K562 (cell line): ENCODE data around the gene SSU72. TPM values are rescaled to one million over a fixed set of nuclear protein-coding genes. Genes with fewer than 3 reads are reported as not detected.
A peak's percentile ranks its signal among the peaks of the same experiment; 100 is the strongest.

Experiments used
- GMEB1 ChIP-seq: fragments of 250-450 bp; sonication (Bioruptor Pico); IDR thresholded peaks from 2 replicates; pipeline ENCODE4 v1.4.0; 2020; ENCODE audit warnings: mild to moderate bottlenecking
- MCM7 ChIP-seq, 2 experiments: fragments of 450-650 bp; IDR thresholded peaks; 2 replicates each; pipeline ENCODE4 v1.6.1; 2016 to 2018
- MGA ChIP-seq: fragments of 450-650 bp; IDR thresholded peaks from 2 replicates; pipeline ENCODE4 v1.6.1; 2016; ENCODE audit warnings: mild to moderate bottlenecking, moderate library complexity
- POLR2B ChIP-seq: fragments of 450-650 bp; IDR thresholded peaks from 2 replicates; pipeline ENCODE4 v1.6.1; 2018; ENCODE audit warnings: low read depth; ENCODE audit not compliant: partially characterized antibody
- SOX6 ChIP-seq: fragments of 450-650 bp; IDR thresholded peaks from 2 replicates; pipeline ENCODE4 v1.6.1; 2014; ENCODE audit warnings: mild to moderate bottlenecking
- TCF3 ChIP-seq: sonication (generic); formaldehyde crosslinking; IDR thresholded peaks from 2 replicates; pipeline ENCODE4 v1.4.0; 2020; ENCODE audit warnings: mild to moderate bottlenecking, missing genetic modification reagents
- ZNF518B ChIP-seq: fragments of 250-450 bp; sonication (Bioruptor Pico); IDR thresholded peaks from 2 replicates; pipeline ENCODE4 v1.5.0; 2021; ENCODE audit warnings: mild to moderate bottlenecking, moderate library complexity
- ZNF584 ChIP-seq: fragments of 200-800 bp; sonication (Bioruptor generic); IDR thresholded peaks from 2 replicates; pipeline ENCODE4 v1.6.1; 2016; ENCODE audit warnings: low read depth, mild to moderate bottlenecking, missing genetic modification characterization, missing compliant biosample characterization
- ZSCAN29 ChIP-seq: fragments of 450-650 bp; IDR thresholded peaks from 2 replicates; pipeline ENCODE4 v1.6.1; 2017
- ZSCAN32 ChIP-seq: fragments of 450-650 bp; formaldehyde crosslinking; IDR thresholded peaks from 2 replicates; pipeline ENCODE4 v1.4.0; 2020; ENCODE audit warnings: mild to moderate bottlenecking, moderate library complexity
- polyA plus RNA-seq, 8 experiments: library from polyadenylated mRNA; depleted of rRNA in 4 of 8; stranded (reverse) in 5 of 8; unstranded in 3 of 8; fragments of >200 nt; fragmentation: Nextera tagmentation in 2 of 8; fragmentation: Illumina TruSeq in 1 of 8; extraction: Ambion mirVana in 2 of 8; extraction: Trizol in 1 of 8; gene quantifications; 2 replicates each; pipeline versions ENCODE4 v1.2.1 to v1.2.3, GENCODE V29; 2011 to 2014; ENCODE audit warnings: inconsistent platforms in 1 of 8, missing spikeins in 1 of 8
- total RNA-seq, 7 experiments: library from RNA; depleted of rRNA in 6 of 7; stranded (reverse); fragments of >200 nt in 6 of 7; fragmentation: Illumina TruSeq in 2 of 7; extraction: Trizol in 2 of 7; gene quantifications; 2 replicates each; pipeline versions ENCODE4 v1.2.1 to v1.2.3, GENCODE V29; 2011 to 2021; ENCODE audit warnings: low replicate concordance in 1 of 7

The SSU72 gene
- total and polyA plus RNA-seq, 9 of the 15 experiments (the other 6 are each of a cell fraction or from before 2014, with no cell fraction given), result 70.8 to 201 (median 94.6) TPM

- TF ChIP-seq MCM7 (IDR thresholded peaks at IDR 0.05) (no peak), ZSCAN32 (CRISPR knock-in tag) (no peak), ZSCAN29 (0 out of 2 replicates have a peak, but pooled peaks have one; percentile 56), MGA (peak; percentile 5; the same call in 1 of the 2 replicates), ZNF584 (CRISPR knock-in tag) (no peak), GMEB1 (CRISPR knock-in tag) (peak; percentile 77), ZNF518B (no peak), TCF3 (CRISPR knock-in tag) (peak; percentile 42; the same call in 1 of the 2 replicates), SOX6 (peak; percentile 74), POLR2B (peak; percentile 86)
These were observed 63.0 kb downstream of the SSU72 start, which contains the start of gene ATAD3A (continued) for GRCh38 chr1:1511533-1512285.
